ENCODE measurements around the gene HLA-E. TPM values are rescaled to one million over a fixed set of nuclear protein-coding genes. Genes with fewer than 3 reads are reported as not detected.

Gene HLA-E
- total and polyA plus RNA-seq, 2 of the 13 experiments (the other 11 are each of a cell fraction or from before 2014, with no cell fraction given) = 45.2 to 90.4 TPM

DNA sequence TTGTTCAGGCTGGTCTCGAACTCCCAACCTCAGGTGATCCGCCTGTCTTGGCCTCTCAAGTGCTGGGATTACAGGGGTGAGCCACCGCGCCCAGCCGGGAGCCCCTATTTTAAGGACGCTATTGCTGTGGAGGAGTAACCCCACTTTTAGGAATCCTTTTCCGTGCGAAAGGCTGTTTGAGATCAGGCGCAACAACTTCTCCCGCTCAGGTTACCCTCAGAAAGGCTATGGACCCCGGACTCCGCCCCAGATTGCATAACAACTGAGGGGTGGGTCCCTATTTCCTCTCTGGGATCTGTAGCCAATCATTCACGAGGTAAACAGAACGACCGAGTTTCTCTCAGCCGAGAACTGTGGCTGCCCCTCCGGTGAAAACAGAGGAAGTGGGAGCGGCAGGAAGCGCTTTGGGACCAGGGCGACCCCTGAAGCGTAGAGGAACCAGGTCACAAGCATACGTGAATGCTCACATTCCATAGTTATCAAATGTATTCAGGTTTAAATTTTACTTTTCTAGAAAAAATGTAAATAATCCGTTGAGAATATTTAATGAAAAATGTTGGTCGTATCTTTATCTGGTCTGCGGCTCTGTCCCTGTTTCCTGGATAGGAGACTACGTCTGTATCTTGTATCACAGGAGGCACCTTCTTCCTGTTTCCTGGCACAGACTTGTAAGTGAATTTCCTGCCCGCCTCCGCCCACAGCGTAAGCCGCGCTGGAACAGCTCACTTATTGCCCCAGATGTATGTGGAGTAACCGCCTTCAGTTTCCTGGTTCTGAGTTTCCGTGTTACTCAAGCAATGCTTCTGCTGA, 26.8 kb downstream of the HLA-E start (continued):
- TF ChIP-seq CREB1 (IDR thresholded peaks at IDR 0.05) (no peak), CREB1 (CRISPR knock-in tag; IDR thresholded peaks at IDR 0.05) (peak; percentile 72), ZNF776 (CRISPR knock-in tag; IDR thresholded peaks at IDR 0.05) (no peak), ZNF20 (CRISPR knock-in tag; IDR thresholded peaks at IDR 0.05) (no peak), PCBP1 (IDR thresholded peaks at IDR 0.05; ENCODE audit: borderline replicate concordance, low read depth, low read length) (no peak), XRCC5 (optimal IDR thresholded peaks at IDR 0.05; ENCODE audit: low read length) (no peak), ZNF235 (CRISPR knock-in tag; IDR thresholded peaks at IDR 0.05; ENCODE audit: borderline replicate concordance) (no peak), CEBPB (IDR thresholded peaks at IDR 0.05; ENCODE audit: borderline replicate concordance, low read depth, low read length) (peak; percentile 98), ZFP90 (CRISPR knock-in tag; IDR thresholded peaks at IDR 0.05; ENCODE audit: borderline replicate concordance) (no peak; the same call in 1 of the 2 replicates), ZNF205 (CRISPR knock-in tag; IDR thresholded peaks at IDR 0.05) (no peak), MIER3 (CRISPR knock-in tag; IDR thresholded peaks at IDR 0.05; ENCODE audit: borderline replicate concordance) (peak; percentile 78; the same call in 1 of the 2 replicates), GATAD1 (CRISPR knock-in tag; IDR thresholded peaks at IDR 0.05) (peak; percentile 49; the same call in 1 of the 2 replicates), BHLHE40 (IDR thresholded peaks at IDR 0.05; ENCODE audit: low read length) (no peak), ZFY (CRISPR knock-in tag; IDR thresholded peaks at IDR 0.05) (peak; percentile 25; the same call in 1 of the 2 replicates), ZBTB1 (CRISPR knock-in tag; IDR thresholded peaks at IDR 0.05; ENCODE audit: borderline replicate concordance) (no peak), ZMAT3 (CRISPR knock-in tag; conservative IDR thresholded peaks at IDR 0.05) (no peak; the same call in 1 of the 2 replicates), SSRP1 (CRISPR knock-in tag; IDR thresholded peaks at IDR 0.05) (no peak), MXD4 (CRISPR knock-in tag; IDR thresholded peaks at IDR 0.05) (0 out of 2 replicates have a peak, but pooled peaks have one; percentile 30), PBX3 (CRISPR knock-in tag; IDR thresholded peaks at IDR 0.05; ENCODE audit: borderline replicate concordance) (no peak), MXI1 (IDR thresholded peaks at IDR 0.05; ENCODE audit: borderline replicate concordance, low read depth, low read length) (peak; percentile 29; the same call in 1 of the 3 replicates), KLF6 (CRISPR knock-in tag; IDR thresholded peaks at IDR 0.05) (peak; percentile 60; the same call in 1 of the 2 replicates), ZNF775 (CRISPR knock-in tag; IDR thresholded peaks at IDR 0.05; ENCODE audit: borderline replicate concordance) (0 out of 2 replicates have a peak, but pooled peaks have one; percentile 29)
- TF ChIP-seq, protein P1, sequence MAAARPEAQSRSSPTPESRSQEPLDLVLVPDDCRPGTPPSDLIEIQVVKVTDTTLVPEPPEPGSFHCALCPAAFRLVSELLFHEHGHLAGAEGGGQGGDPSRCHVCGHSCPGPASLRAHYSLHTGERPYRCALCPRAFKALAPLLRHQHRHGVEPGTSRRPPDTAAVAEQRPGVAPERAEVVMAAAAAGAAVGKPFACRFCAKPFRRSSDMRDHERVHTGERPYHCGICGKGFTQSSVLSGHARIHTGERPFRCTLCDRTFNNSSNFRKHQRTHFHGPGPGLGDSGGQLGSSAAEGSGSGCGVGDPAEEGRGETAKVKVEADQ (CRISPR knock-in tag; IDR thresholded peaks at IDR 0.05; ENCODE audit: borderline replicate concordance) = no peak
- TF ChIP-seq, protein P2, sequence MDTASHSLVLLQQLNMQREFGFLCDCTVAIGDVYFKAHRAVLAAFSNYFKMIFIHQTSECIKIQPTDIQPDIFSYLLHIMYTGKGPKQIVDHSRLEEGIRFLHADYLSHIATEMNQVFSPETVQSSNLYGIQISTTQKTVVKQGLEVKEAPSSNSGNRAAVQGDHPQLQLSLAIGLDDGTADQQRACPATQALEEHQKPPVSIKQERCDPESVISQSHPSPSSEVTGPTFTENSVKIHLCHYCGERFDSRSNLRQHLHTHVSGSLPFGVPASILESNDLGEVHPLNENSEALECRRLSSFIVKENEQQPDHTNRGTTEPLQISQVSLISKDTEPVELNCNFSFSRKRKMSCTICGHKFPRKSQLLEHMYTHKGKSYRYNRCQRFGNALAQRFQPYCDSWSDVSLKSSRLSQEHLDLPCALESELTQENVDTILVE (CRISPR knock-in tag; IDR thresholded peaks at IDR 0.05) = peak; percentile 85
